Esophagus muscularis mucosa (tissue), 4 donors: ENCODE measurements around the gene CBS. TPM values are rescaled to one million over a fixed set of nuclear protein-coding genes. Genes with fewer than 3 reads are reported as not detected.
"Not testable (repeated sequence)": the region's sequence is repeated elsewhere in the genome, so short reads cannot be mapped to it uniquely, and the experiment has no call there.

Experiments used
- DNase-seq: peaks from one replicate; pipeline ENCODE4 v3.0.0-alpha.2; 2017; ENCODE audit errors: extremely low spot score
- H3K27ac ChIP-seq, 4 donors: fragments of 200-600 bp; sonication (generic); replicated peaks in 1 of 4; 1 replicate in 3 of 4; 2 replicates in 1 of 4; pipeline ENCODE4 v1.5.1; 2016 to 2019; ENCODE audit warnings: mild to moderate bottlenecking in 1 of 4
- H3K27me3 ChIP-seq, 4 donors: fragments of 200-600 bp; sonication (generic); one replicate each; pipeline versions ENCODE4 v1.5.1 to v1.6.0; 2016 to 2019
- H3K36me3 ChIP-seq, 4 donors: fragments of 200-600 bp; sonication (generic); one replicate each; pipeline ENCODE4 v1.5.1; 2016 to 2019
- H3K4me1 ChIP-seq, 4 donors: fragments of 200-600 bp; sonication (generic); one replicate each; pipeline ENCODE4 v1.5.1; 2016 to 2019
- H3K4me3 ChIP-seq, 4 donors: fragments of 200-600 bp; sonication (generic); 1 replicate in 2 of 4; 2 replicates in 2 of 4; pipeline ENCODE4 v1.5.1; 2016 to 2019; ENCODE audit warnings: mild to moderate bottlenecking in 4 of 4, moderate library complexity in 1 of 4
- H3K9me3 ChIP-seq, 4 donors: fragments of 200-600 bp; sonication (generic); 1 replicate in 3 of 4; 2 replicates in 1 of 4; pipeline ENCODE4 v1.5.1; 2016 to 2019
- WGBS: methylation state at CpG from one replicate; pipeline ENCODE4 v1.1.5; 2018; 5-methylcytosine and 5-hydroxymethylcytosine counted together
- intact Hi-C: fragments of 100-400 bp; cut with DNase I; formaldehyde crosslinking; loops from one replicate; pipeline ENCODE4 v1.15.1; 2023
- total RNA-seq, 4 donors: library from RNA; depleted of rRNA; stranded (reverse); fragments of >200 nt; gene quantifications; one replicate each; pipeline versions ENCODE4 v1.1.0 to v1.2.1, GENCODE V29; 2016

Gene CBS
- total RNA-seq, 4 donors from 2014 or later = 9.1 to 22.5 (median 11.3) TPM

GRCh38 chr21:43090947-43091346, 15.3 kb upstream of the CBS start:
- H3K27me3 ChIP-seq, DNase-seq, H3K4me3 ChIP-seq, H3K4me1 ChIP-seq, intact Hi-C loops, H3K27ac ChIP-seq, H3K36me3 ChIP-seq, H3K9me3 ChIP-seq: not testable (repeated sequence)
- WGBS = no CpG with 5 or more reads among the region's 3 CpGs

- H3K36me3 ChIP-seq, H3K9me3 ChIP-seq, DNase-seq, H3K4me1 ChIP-seq, intact Hi-C loops, H3K27me3 ChIP-seq, H3K27ac ChIP-seq, H3K4me3 ChIP-seq: not testable (repeated sequence)
- no CpG with 5 or more reads among the region's 17 CpGs for WGBS
Observed at GRCh38 chr21:43089463-43089862, 13.8 kb upstream of the CBS start.

GRCh38 chr21:43082587-43083300, 7.1 kb upstream of the CBS start:
- H3K36me3 ChIP-seq, H3K4me3 ChIP-seq, H3K27me3 ChIP-seq, intact Hi-C loops, DNase-seq, H3K27ac ChIP-seq, H3K4me1 ChIP-seq, H3K9me3 ChIP-seq: not testable (repeated sequence)
- no CpG with 5 or more reads among the region's 24 CpGs for WGBS

GRCh38 chr21:43076643-43077042, 1.0 kb upstream of the CBS start:
- H3K4me1 ChIP-seq, H3K27ac ChIP-seq, intact Hi-C loops, H3K27me3 ChIP-seq, H3K36me3 ChIP-seq, DNase-seq, H3K4me3 ChIP-seq, H3K9me3 ChIP-seq: not testable (repeated sequence)
- no CpG with 5 or more reads among the region's 28 CpGs for WGBS

GRCh38 chr21:43076023-43076637, 495 bp upstream of the CBS start:
- H3K4me3 ChIP-seq, H3K27ac ChIP-seq, intact Hi-C loops, H3K9me3 ChIP-seq, DNase-seq, H3K36me3 ChIP-seq, H3K27me3 ChIP-seq, H3K4me1 ChIP-seq: not testable (repeated sequence)
- WGBS = no CpG with 5 or more reads among the region's 77 CpGs

- DNase-seq = not testable (repeated sequence)
- no CpG with 5 or more reads among the region's 74 CpGs for WGBS
Observed at GRCh38 chr21:43074401-43075169, 1.1 kb downstream of the CBS start.

GRCh38 chr21:43072742-43073141, 2.9 kb downstream of the CBS start:
- H3K27ac ChIP-seq, DNase-seq, intact Hi-C loops, H3K36me3 ChIP-seq, H3K9me3 ChIP-seq, H3K4me1 ChIP-seq, H3K4me3 ChIP-seq, H3K27me3 ChIP-seq: not testable (repeated sequence)
- WGBS = no CpG with 5 or more reads among the region's 11 CpGs

More at GRCh38 chr21:43074401-43075169, 1.1 kb downstream of the CBS start:
- H3K4me1 ChIP-seq, H3K27ac ChIP-seq, H3K9me3 ChIP-seq, H3K4me3 ChIP-seq, H3K27me3 ChIP-seq, intact Hi-C loops, H3K36me3 ChIP-seq: not testable (repeated sequence)

GRCh38 chr21:43069682-43070081, 6.0 kb downstream of the CBS start:
- H3K4me3 ChIP-seq, H3K27me3 ChIP-seq, H3K36me3 ChIP-seq, H3K4me1 ChIP-seq, H3K27ac ChIP-seq, intact Hi-C loops, H3K9me3 ChIP-seq, DNase-seq: not testable (repeated sequence)
- WGBS = no CpG with 5 or more reads among the region's 10 CpGs

- H3K9me3 ChIP-seq, H3K4me3 ChIP-seq, H3K4me1 ChIP-seq, H3K36me3 ChIP-seq, intact Hi-C loops, DNase-seq, H3K27ac ChIP-seq, H3K27me3 ChIP-seq: not testable (repeated sequence)
- no CpG with 5 or more reads among the region's 12 CpGs for WGBS
Observed at GRCh38 chr21:43068065-43068464, 7.6 kb downstream of the CBS start.

GRCh38 chr21:43066690-43067089, 8.9 kb downstream of the CBS start:
- 89% methylated on average over 8 of the region's 12 CpGs for WGBS
- H3K27ac ChIP-seq, H3K9me3 ChIP-seq, H3K4me1 ChIP-seq, intact Hi-C loops, H3K36me3 ChIP-seq, H3K27me3 ChIP-seq, H3K4me3 ChIP-seq, DNase-seq: not testable (repeated sequence)

- H3K4me3 ChIP-seq, H3K9me3 ChIP-seq, H3K27me3 ChIP-seq, H3K4me1 ChIP-seq, H3K36me3 ChIP-seq, H3K27ac ChIP-seq, intact Hi-C loops, DNase-seq: not testable (repeated sequence)
- no CpG with 5 or more reads among the region's 30 CpGs for WGBS
Observed at GRCh38 chr21:43065991-43066390, 9.6 kb downstream of the CBS start.

GRCh38 chr21:43064265-43064917, 11.2 kb downstream of the CBS start:
- H3K27me3 ChIP-seq, DNase-seq, intact Hi-C loops, H3K4me1 ChIP-seq, H3K9me3 ChIP-seq, H3K4me3 ChIP-seq, H3K36me3 ChIP-seq, H3K27ac ChIP-seq: not testable (repeated sequence)
- no CpG with 5 or more reads among the region's 22 CpGs for WGBS
